Naive B cell (primary cell): Measurements from ENCODE around the gene GPR39. TPM values are rescaled to one million over a fixed set of nuclear protein-coding genes. Genes with fewer than 3 reads are reported as not detected.

Experiments
- ATAC-seq, 2 donors: fragments of 150-1000 bp; cut with Tn5 transposase; 2 replicates each; pipeline ENCODE4 v1.10.0; 2021; ENCODE audit warnings: low read depth in 2 of 2, mild to moderate bottlenecking in 2 of 2, moderate library complexity in 2 of 2
- DNase-seq: peaks from one replicate; pipeline ENCODE4 v3.0.0; 2022
- H3K27ac Mint-ChIP-seq, 6 donors: one replicate each; pipeline ENCODE4 v1.8.0; 2020 to 2022; ENCODE audit warnings: mild to moderate bottlenecking in 6 of 6, mixed read lengths in 6 of 6, moderate library complexity in 5 of 6, inconsistent platforms in 2 of 6
- H3K27me3 Mint-ChIP-seq, 3 donors: one replicate each; pipeline ENCODE4 v1.8.0; 2021 to 2022; ENCODE audit warnings: mixed read lengths in 3 of 3, mild to moderate bottlenecking in 1 of 3
- H3K36me3 Mint-ChIP-seq, 2 donors: one replicate each; pipeline ENCODE4 v1.8.0; 2020 to 2022; ENCODE audit warnings: mixed read lengths in 2 of 2, inconsistent platforms in 1 of 2, mild to moderate bottlenecking in 1 of 2
- H3K4me1 Mint-ChIP-seq, 3 donors: one replicate each; pipeline ENCODE4 v1.8.0; 2020 to 2022; ENCODE audit warnings: mixed read lengths in 3 of 3, inconsistent platforms in 1 of 3, mild to moderate bottlenecking in 1 of 3, moderate library complexity in 1 of 3
- H3K4me3 Mint-ChIP-seq, 8 donors: one replicate each; pipeline ENCODE4 v1.8.0; 2020 to 2022; ENCODE audit warnings: mild to moderate bottlenecking in 8 of 8, mixed read lengths in 8 of 8, moderate library complexity in 8 of 8, inconsistent platforms in 2 of 8
- H3K9me3 Mint-ChIP-seq, 7 donors: one replicate each; pipeline ENCODE4 v1.8.0; 2020 to 2022; ENCODE audit warnings: mixed read lengths in 7 of 7, mild to moderate bottlenecking in 5 of 7, inconsistent platforms in 2 of 7, moderate library complexity in 1 of 7
- polyA plus RNA-seq, 6 donors: library from polyadenylated mRNA; unstranded; fragments of 300-500 nt; fragmentation: Illumina TruSeq; gene quantifications; one replicate each; pipeline ENCODE4 v1.2.3, GENCODE V29; 2021; ENCODE audit warnings: low read depth in 6 of 6

Gene GPR39
- polyA plus RNA-seq, 6 donors from 2014 or later, result not detected

GRCh38 chr2:132417430-132418035, 928 bp downstream of the GPR39 start:
- Mint-ChIP-seq H3K9me3 (peaks cover 0 to 4% (median 0%) of the 10 kb centered on the region in 7 donors), H3K4me1 (no peaks in the 10 kb centered on the region), H3K27ac (no peak overlapping the region), H3K4me3 (peak overlapping the region in 1 of 8 donors; percentile 47), H3K36me3 (peaks cover 0 to 7% of the 10 kb centered on the region in 2 donors), H3K27me3 (peaks cover 19 to 51% (median 41%) of the 10 kb centered on the region in 3 donors)
- ATAC-seq (no peak), DNase-seq (no peak)

DNA sequence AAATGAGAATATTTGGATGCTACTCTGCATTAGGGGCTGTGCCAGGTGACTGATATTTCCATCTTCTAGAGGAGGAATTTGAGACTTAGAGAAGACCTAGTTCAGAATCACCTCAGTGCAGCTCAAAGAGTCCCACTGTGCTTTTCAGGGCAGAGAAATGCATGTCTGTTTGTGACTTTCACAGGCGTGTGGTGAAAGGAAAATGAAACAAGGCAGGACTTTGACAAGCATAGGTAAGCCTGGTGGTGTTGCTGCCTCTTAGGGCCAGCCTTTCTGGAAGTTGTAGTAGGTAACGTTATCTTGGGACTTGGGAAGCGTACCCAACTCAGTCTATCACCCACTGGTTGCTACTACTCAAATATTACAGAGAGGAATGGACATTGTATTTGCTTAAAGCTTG, 2.6 kb downstream of the GPR39 start:
- ATAC-seq (no peak), DNase-seq (no peak)
- no peak overlapping the region for H3K4me3 Mint-ChIP-seq
- peaks cover 0 to 9% (median 3%) of the 10 kb centered on the region in 7 donors for H3K9me3 Mint-ChIP-seq
- H3K4me1 Mint-ChIP-seq, result no peaks in the 10 kb centered on the region
- peaks cover 12 to 43% (median 37%) of the 10 kb centered on the region in 3 donors for H3K27me3 Mint-ChIP-seq
- H3K36me3 Mint-ChIP-seq, result peaks cover 0 to 7% of the 10 kb centered on the region in 2 donors
- H3K27ac Mint-ChIP-seq, result peak overlapping the region in 1 of 6 donors; percentile 17

DNA sequence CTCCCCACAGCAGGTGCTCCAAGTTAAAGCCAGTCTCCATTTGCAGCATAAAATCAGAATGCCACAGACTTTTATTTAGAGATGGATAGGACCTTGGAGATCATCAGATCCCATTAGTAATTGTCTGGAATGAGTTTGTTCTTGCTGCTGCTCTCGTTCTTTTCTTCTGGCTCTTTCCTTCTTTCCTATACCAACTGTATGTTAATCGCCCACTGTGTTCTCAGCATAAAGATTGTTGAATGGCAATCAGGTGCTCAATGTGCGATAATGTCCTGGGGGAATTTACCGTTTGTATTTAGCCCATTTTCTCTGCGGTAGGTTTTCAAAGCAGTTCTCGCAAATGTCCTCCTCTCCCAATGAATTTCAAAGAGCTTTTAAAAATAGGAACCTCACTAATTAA, 3.3 kb downstream of the GPR39 start:
- Mint-ChIP-seq H3K4me3 (no peak overlapping the region), H3K36me3 (peaks cover 0 to 7% of the 10 kb centered on the region in 2 donors), H3K9me3 (peaks cover 0 to 9% (median 3%) of the 10 kb centered on the region in 7 donors), H3K27ac (no peak overlapping the region), H3K27me3 (peaks cover 12 to 39% (median 35%) of the 10 kb centered on the region in 3 donors), H3K4me1 (no peaks in the 10 kb centered on the region)
- DNase-seq (no peak), ATAC-seq (no peak)

- Mint-ChIP-seq H3K27ac (no peak overlapping the region), H3K27me3 (peaks cover 16 to 27% (median 25%) of the 10 kb centered on the region in 3 donors), H3K36me3 (peaks cover 0 to 7% of the 10 kb centered on the region in 2 donors), H3K4me3 (no peak overlapping the region), H3K4me1 (no peaks in the 10 kb centered on the region), H3K9me3 (peaks cover 0 to 9% (median 3%) of the 10 kb centered on the region in 7 donors)
- DNase-seq, result no peak
- ATAC-seq, result no peak
These were observed 4.5 kb downstream of the GPR39 start for GRCh38 chr2:132420816-132421805.

GRCh38 chr2:132422736-132423135, 6.1 kb downstream of the GPR39 start:
- ATAC-seq (no peak), DNase-seq (no peak)
- H3K9me3 Mint-ChIP-seq, result peaks cover 0 to 9% (median 3%) of the 10 kb centered on the region in 7 donors
- no peak overlapping the region for H3K27ac Mint-ChIP-seq
- no peak overlapping the region for H3K4me3 Mint-ChIP-seq
- no peaks in the 10 kb centered on the region for H3K4me1 Mint-ChIP-seq
- peaks cover 0 to 4% of the 10 kb centered on the region in 2 donors for H3K36me3 Mint-ChIP-seq
- peaks cover 12 to 21% (median 13%) of the 10 kb centered on the region in 3 donors for H3K27me3 Mint-ChIP-seq

DNA sequence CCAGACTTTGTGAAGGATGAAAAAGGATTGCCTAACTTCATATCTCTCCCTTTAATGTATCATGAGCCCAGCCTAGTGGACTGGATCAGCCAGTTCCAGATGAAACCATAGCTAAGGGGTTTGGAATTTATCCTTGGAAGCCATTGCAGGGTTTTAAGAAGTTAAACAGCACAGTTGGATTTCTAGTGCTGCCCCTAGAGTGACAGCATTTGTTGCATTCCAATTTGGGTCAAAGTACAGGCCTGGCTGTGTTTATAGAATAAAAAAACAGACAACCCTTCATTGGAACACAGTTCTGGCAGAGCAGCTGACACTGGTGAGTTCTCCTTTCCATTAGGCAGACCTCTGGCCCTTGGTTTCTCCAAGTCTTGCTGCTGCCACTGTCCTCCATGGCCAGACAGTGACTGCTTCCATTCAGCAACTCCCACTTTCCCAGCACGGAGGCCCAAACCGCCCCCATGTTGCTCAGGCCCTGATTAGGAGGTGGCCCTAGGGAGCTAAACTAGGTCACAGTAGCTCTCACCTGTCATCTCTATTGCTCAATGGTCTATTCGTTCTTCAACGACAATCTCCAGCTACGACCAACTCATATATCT, 8.0 kb downstream of the GPR39 start:
- Mint-ChIP-seq H3K36me3 (no peaks in the 10 kb centered on the region), H3K27ac (no peak overlapping the region), H3K4me3 (no peak overlapping the region), H3K9me3 (peaks cover 0 to 11% (median 3%) of the 10 kb centered on the region in 7 donors), H3K4me1 (no peaks in the 10 kb centered on the region), H3K27me3 (peaks cover 4 to 7% (median 6%) of the 10 kb centered on the region in 3 donors)
- DNase-seq, result no peak
- ATAC-seq, result no peak

- Mint-ChIP-seq H3K27ac (no peak overlapping the region), H3K4me1 (no peaks in the 10 kb centered on the region), H3K36me3 (no peaks in the 10 kb centered on the region), H3K27me3 (peaks cover 0 to 7% (median 4%) of the 10 kb centered on the region in 3 donors), H3K9me3 (peaks cover 0 to 11% (median 4%) of the 10 kb centered on the region in 7 donors), H3K4me3 (no peak overlapping the region)
- DNase-seq (no peak), ATAC-seq (no peak)
These were observed 9.4 kb downstream of the GPR39 start for GRCh38 chr2:132426033-132426432.

- DNase-seq (no peak), ATAC-seq (no peak)
- H3K27me3 Mint-ChIP-seq, result peaks cover 0 to 7% (median 4%) of the 10 kb centered on the region in 3 donors
- no peak overlapping the region for H3K4me3 Mint-ChIP-seq
- peaks cover 0 to 11% (median 4%) of the 10 kb centered on the region in 7 donors for H3K9me3 Mint-ChIP-seq
- no peaks in the 10 kb centered on the region for H3K36me3 Mint-ChIP-seq
- no peaks in the 10 kb centered on the region for H3K4me1 Mint-ChIP-seq
- no peak overlapping the region for H3K27ac Mint-ChIP-seq
These were observed 10.1 kb downstream of the GPR39 start for GRCh38 chr2:132426656-132427055.

GRCh38 chr2:132429351-132429750, 12.7 kb downstream of the GPR39 start:
- Mint-ChIP-seq H3K4me3 (no peak overlapping the region), H3K27me3 (peaks cover 0 to 4% (median 0%) of the 10 kb centered on the region in 3 donors), H3K9me3 (peaks cover 0 to 7% (median 6%) of the 10 kb centered on the region in 7 donors), H3K36me3 (no peaks in the 10 kb centered on the region), H3K27ac (no peak overlapping the region), H3K4me1 (no peaks in the 10 kb centered on the region)
- DNase-seq (no peak), ATAC-seq (no peak)

- ATAC-seq (no peak), DNase-seq (no peak)
- H3K4me3 Mint-ChIP-seq, result no peak overlapping the region
- peaks cover 0 to 3% (median 0%) of the 10 kb centered on the region in 3 donors for H3K27me3 Mint-ChIP-seq
- no peaks in the 10 kb centered on the region for H3K4me1 Mint-ChIP-seq
- H3K9me3 Mint-ChIP-seq, result peaks cover 0 to 7% (median 6%) of the 10 kb centered on the region in 7 donors
- H3K36me3 Mint-ChIP-seq, result no peaks in the 10 kb centered on the region
- no peak overlapping the region for H3K27ac Mint-ChIP-seq
These were observed 13.5 kb downstream of the GPR39 start for GRCh38 chr2:132429941-132430573.

GRCh38 chr2:132430895-132431294, 14.3 kb downstream of the GPR39 start:
- ATAC-seq (no peak), DNase-seq (no peak)
- H3K27me3 Mint-ChIP-seq, result no peaks in the 10 kb centered on the region
- H3K27ac Mint-ChIP-seq, result no peak overlapping the region
- no peaks in the 10 kb centered on the region for H3K4me1 Mint-ChIP-seq
- peaks cover 0 to 7% (median 6%) of the 10 kb centered on the region in 7 donors for H3K9me3 Mint-ChIP-seq
- H3K4me3 Mint-ChIP-seq, result no peak overlapping the region
- no peaks in the 10 kb centered on the region for H3K36me3 Mint-ChIP-seq

DNA sequence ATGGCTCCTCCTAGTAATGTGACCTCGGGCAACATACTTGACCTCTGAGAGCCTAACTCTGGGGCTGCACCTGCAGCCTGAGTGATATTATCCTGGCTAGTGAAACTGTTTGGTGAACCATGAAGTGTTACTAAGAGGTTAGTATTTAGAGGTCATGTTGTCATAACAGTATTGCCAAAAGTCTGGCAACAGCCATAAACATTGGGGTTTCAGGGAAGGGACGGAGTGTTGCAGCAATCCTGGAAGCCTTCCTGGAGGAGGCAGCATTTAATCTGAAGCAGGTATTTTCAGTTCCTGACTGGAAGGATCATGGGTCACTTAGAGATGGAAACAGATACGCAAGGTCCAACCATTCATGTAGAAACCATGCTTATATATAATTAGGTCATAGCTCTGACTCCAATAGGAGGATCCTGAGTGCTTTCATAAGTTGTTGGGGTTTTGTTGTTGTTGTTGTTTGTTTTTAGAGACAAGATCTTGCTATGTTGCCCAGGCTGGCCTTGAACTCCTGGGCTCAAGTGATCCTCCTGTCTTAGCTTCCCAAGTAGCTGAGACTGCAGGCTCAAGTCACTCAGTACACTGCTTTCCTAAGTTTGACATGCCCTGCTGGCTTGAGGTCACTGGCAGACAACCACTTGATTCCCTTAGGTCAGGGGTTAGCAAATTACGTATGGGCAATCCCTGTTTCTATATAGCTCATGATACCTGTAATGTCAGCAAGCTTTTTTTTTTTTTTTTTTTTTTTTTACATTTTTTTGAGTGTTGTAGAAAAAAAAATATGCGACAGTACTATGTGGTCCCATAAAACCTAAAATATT, 21.5 kb downstream of the GPR39 start:
- H3K4me1 Mint-ChIP-seq, result no peaks in the 10 kb centered on the region
- no peak overlapping the region for H3K4me3 Mint-ChIP-seq
- peaks cover 0 to 5% (median 0%) of the 10 kb centered on the region in 7 donors for H3K9me3 Mint-ChIP-seq
- H3K27me3 Mint-ChIP-seq, result no peaks in the 10 kb centered on the region
- DNase-seq, result no peak
- H3K36me3 Mint-ChIP-seq, result no peaks in the 10 kb centered on the region
- no peak for ATAC-seq
- no peak overlapping the region for H3K27ac Mint-ChIP-seq
